Activated B cell treated with CpG ODN at 0.5 μM for 24 hours (primary cell): ENCODE data around the gene RABL3. TPM values are rescaled to one million over a fixed set of nuclear protein-coding genes. Genes with fewer than 3 reads are reported as not detected.

ENCODE experiments used
- ATAC-seq: fragments of 200-7000 bp; cut with Tn5 transposase; one replicate; pipeline ENCODE4 v1.10.0; 2021; ENCODE audit warnings: low read depth, mild to moderate bottlenecking, moderate library complexity
- CTCF ChIA-PET: fragments of 350-600 bp; sonication (Branson Sonifier 250); formaldehyde crosslinking; loops from one replicate; lab custom pipeline; 2021; ENCODE audit warnings: antibody characterized with exemption; lab: Charles Lee
- POLR2A ChIA-PET: fragments of 350-600 bp; sonication (Branson Sonifier 250); formaldehyde crosslinking; loops from one replicate; lab custom pipeline; 2021; ENCODE audit warnings: antibody characterized with exemption; lab: Charles Lee
- DNase-seq: peaks from one replicate; pipeline ENCODE4 v3.0.0; 2022
- H3K27ac Mint-ChIP-seq: one replicate; pipeline ENCODE4 v1.8.0; 2020; ENCODE audit warnings: mixed read lengths
- H3K27me3 Mint-ChIP-seq: one replicate; pipeline ENCODE4 v1.8.0; 2021; ENCODE audit warnings: mixed read lengths
- H3K36me3 Mint-ChIP-seq: one replicate; pipeline ENCODE4 v1.8.0; 2021; ENCODE audit warnings: low read depth, mixed read lengths
- H3K4me1 Mint-ChIP-seq: one replicate; pipeline ENCODE4 v1.8.0; 2021; ENCODE audit warnings: mixed read lengths
- H3K4me3 Mint-ChIP-seq: one replicate; pipeline ENCODE4 v1.8.0; 2020; ENCODE audit warnings: mild to moderate bottlenecking, mixed read lengths
- H3K9me3 Mint-ChIP-seq: one replicate; pipeline ENCODE4 v1.8.0; 2020; ENCODE audit warnings: mixed read lengths
- CTCF ChIP-seq: fragments of 200-600 bp; IDR thresholded peaks from one replicate; pipeline ENCODE4 v1.8.0; 2022; ENCODE audit warnings: antibody characterized with exemption, mild to moderate bottlenecking
- intact Hi-C: fragments of 100-400 bp; cut with micrococcal nuclease; formaldehyde crosslinking; loops from one replicate; pipeline ENCODE4 v1.15.1; 2024
- total RNA-seq: library from RNA; stranded (reverse); gene quantifications from 2 replicates; pipeline ENCODE4 v1.2.3, GENCODE V29; 2022

RABL3 gene
- total RNA-seq, 1 donor from 2014 or later = 29.9 TPM

- intact Hi-C loops = no loop called here
- TF ChIP-seq CTCF = no peak
- H3K36me3 Mint-ChIP-seq = peaks cover 43% of the 10 kb centered on the region
- no peaks in the 10 kb centered on the region for H3K9me3 Mint-ChIP-seq
- peaks cover 6% of the 10 kb centered on the region for H3K4me1 Mint-ChIP-seq
- DNase-seq = no peak
- CTCF ChIA-PET = no interaction called here
- no peak overlapping the region for H3K4me3 Mint-ChIP-seq
- ATAC-seq = no peak
- H3K27ac Mint-ChIP-seq = no peak overlapping the region
- no peaks in the 10 kb centered on the region for H3K27me3 Mint-ChIP-seq
- POLR2A ChIA-PET = no interaction called here
These were observed 36.5 kb upstream of the RABL3 start for GRCh38 chr3:120778776-120779175.

GRCh38 chr3:120775411-120775810 is 33.1 kb upstream of the RABL3 start:
- H3K27ac Mint-ChIP-seq = no peak overlapping the region
- intact Hi-C loops = no loop called here
- ChIA-PET POLR2A (no interaction called here), CTCF (no interaction called here)
- H3K4me1 Mint-ChIP-seq = no peaks in the 10 kb centered on the region
- no peak overlapping the region for H3K4me3 Mint-ChIP-seq
- no peak for ATAC-seq
- peaks cover 41% of the 10 kb centered on the region for H3K36me3 Mint-ChIP-seq
- no peaks in the 10 kb centered on the region for H3K27me3 Mint-ChIP-seq
- DNase-seq = no peak
- H3K9me3 Mint-ChIP-seq = no peaks in the 10 kb centered on the region
- no peak for TF ChIP-seq CTCF

- H3K27me3 Mint-ChIP-seq = no peaks in the 10 kb centered on the region
- ChIA-PET POLR2A (no interaction called here), CTCF (no interaction called here)
- peaks cover 31% of the 10 kb centered on the region for H3K36me3 Mint-ChIP-seq
- H3K4me1 Mint-ChIP-seq = no peaks in the 10 kb centered on the region
- no peak for TF ChIP-seq CTCF
- no peak overlapping the region for H3K27ac Mint-ChIP-seq
- no peaks in the 10 kb centered on the region for H3K9me3 Mint-ChIP-seq
- DNase-seq (no peak), ATAC-seq (no peak)
- no peak overlapping the region for H3K4me3 Mint-ChIP-seq
- intact Hi-C loops = no loop called here
These were observed 31.6 kb upstream of the RABL3 start for GRCh38 chr3:120773932-120774331.

GRCh38 chr3:120772081-120772480 is 29.8 kb upstream of the RABL3 start:
- intact Hi-C loops = no loop called here
- TF ChIP-seq CTCF = no peak
- H3K9me3 Mint-ChIP-seq = no peaks in the 10 kb centered on the region
- DNase-seq = no peak
- no peak for ATAC-seq
- no peaks in the 10 kb centered on the region for H3K4me1 Mint-ChIP-seq
- no peak overlapping the region for H3K27ac Mint-ChIP-seq
- ChIA-PET CTCF (interaction anchor here (1.1 to 1.8 kb wide), 2 partner anchors 23 to 204 kb away, joined by 3 to 5 read pairs; no protein-coding TSS in a partner anchor), POLR2A (no interaction called here)
- peaks cover 21% of the 10 kb centered on the region for H3K36me3 Mint-ChIP-seq
- no peak overlapping the region for H3K4me3 Mint-ChIP-seq
- no peaks in the 10 kb centered on the region for H3K27me3 Mint-ChIP-seq

GRCh38 chr3:120770891-120771290 is 28.6 kb upstream of the RABL3 start:
- H3K4me3 Mint-ChIP-seq = no peak overlapping the region
- ATAC-seq = no peak
- H3K27me3 Mint-ChIP-seq = no peaks in the 10 kb centered on the region
- DNase-seq = no peak
- no peak for TF ChIP-seq CTCF
- ChIA-PET CTCF (interaction anchor here (1.8 kb wide), 1 partner anchor 24 kb away, joined by 5 read pairs; no protein-coding TSS in a partner anchor), POLR2A (no interaction called here)
- H3K36me3 Mint-ChIP-seq = peaks cover 21% of the 10 kb centered on the region
- intact Hi-C loops = no loop called here
- peaks cover 8% of the 10 kb centered on the region for H3K4me1 Mint-ChIP-seq
- H3K27ac Mint-ChIP-seq = no peak overlapping the region
- H3K9me3 Mint-ChIP-seq = no peaks in the 10 kb centered on the region
